ENCODE results near the gene MLX. TPM values are rescaled to one million over a fixed set of nuclear protein-coding genes. Genes with fewer than 3 reads are reported as not detected.
"Not testable (repeated sequence)": the region's sequence is repeated elsewhere in the genome, so short reads cannot be mapped to it uniquely, and the experiment has no call there.

MLX gene
- total and polyA plus RNA-seq, 11 donors, result 48.1 to 76.2 (median 57.9) TPM

DNA sequence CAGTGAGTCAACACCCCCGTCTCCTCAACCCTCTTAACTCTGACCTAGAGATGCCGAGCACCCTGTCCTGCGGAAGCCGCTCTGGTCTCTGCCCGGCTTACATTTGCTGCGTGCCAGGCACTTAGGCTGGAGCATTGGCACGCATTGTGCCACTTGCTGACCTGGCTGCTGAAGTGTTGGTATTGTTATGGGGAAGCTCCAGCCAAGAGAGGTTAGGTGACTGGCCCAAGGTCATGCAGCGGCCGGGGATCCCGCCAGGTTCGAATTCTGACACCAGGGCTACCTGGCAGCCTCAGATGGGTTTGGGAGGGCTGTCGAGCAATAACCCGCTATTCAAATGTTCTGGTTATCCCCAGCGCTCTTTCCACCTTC is 19.2 kb upstream of the MLX start:
- no peak for TF ChIP-seq POLR2A (IDR thresholded peaks at IDR 0.05)
- TF ChIP-seq, protein P1, sequence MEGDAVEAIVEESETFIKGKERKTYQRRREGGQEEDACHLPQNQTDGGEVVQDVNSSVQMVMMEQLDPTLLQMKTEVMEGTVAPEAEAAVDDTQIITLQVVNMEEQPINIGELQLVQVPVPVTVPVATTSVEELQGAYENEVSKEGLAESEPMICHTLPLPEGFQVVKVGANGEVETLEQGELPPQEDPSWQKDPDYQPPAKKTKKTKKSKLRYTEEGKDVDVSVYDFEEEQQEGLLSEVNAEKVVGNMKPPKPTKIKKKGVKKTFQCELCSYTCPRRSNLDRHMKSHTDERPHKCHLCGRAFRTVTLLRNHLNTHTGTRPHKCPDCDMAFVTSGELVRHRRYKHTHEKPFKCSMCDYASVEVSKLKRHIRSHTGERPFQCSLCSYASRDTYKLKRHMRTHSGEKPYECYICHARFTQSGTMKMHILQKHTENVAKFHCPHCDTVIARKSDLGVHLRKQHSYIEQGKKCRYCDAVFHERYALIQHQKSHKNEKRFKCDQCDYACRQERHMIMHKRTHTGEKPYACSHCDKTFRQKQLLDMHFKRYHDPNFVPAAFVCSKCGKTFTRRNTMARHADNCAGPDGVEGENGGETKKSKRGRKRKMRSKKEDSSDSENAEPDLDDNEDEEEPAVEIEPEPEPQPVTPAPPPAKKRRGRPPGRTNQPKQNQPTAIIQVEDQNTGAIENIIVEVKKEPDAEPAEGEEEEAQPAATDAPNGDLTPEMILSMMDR (IDR thresholded peaks at IDR 0.05), result no peak
- Histone ChIP-seq H3K4me3 (peak overlapping the region in 5 of 12 donors; percentile 12 to 45 (median 27)), H3K4me1 (peaks cover 0 to 23% (median 11%) of the 10 kb centered on the region in 12 donors), H3K27ac (peak overlapping the region in 4 of 12 donors; percentile 21 to 54 (median 36)), H3K9me3 (no peaks in the 10 kb centered on the region), H3K27me3 (peaks cover 0 to 4% (median 0%) of the 10 kb centered on the region in 9 donors), H3K36me3 (peaks cover 0 to 27% (median 15%) of the 10 kb centered on the region in 9 donors)
- intact Hi-C loops (cut with DNase I), result no loop called here
- DNase-seq (peak in 4 of 5 donors; percentile 35 to 81 (median 72)), ATAC-seq (peak; percentile 54 to 83 (median 73))
- WGBS, 4 donors, result 61 to 68% (median 64%) methylated on average over 9 to 14 of the region's 14 CpGs

DNA sequence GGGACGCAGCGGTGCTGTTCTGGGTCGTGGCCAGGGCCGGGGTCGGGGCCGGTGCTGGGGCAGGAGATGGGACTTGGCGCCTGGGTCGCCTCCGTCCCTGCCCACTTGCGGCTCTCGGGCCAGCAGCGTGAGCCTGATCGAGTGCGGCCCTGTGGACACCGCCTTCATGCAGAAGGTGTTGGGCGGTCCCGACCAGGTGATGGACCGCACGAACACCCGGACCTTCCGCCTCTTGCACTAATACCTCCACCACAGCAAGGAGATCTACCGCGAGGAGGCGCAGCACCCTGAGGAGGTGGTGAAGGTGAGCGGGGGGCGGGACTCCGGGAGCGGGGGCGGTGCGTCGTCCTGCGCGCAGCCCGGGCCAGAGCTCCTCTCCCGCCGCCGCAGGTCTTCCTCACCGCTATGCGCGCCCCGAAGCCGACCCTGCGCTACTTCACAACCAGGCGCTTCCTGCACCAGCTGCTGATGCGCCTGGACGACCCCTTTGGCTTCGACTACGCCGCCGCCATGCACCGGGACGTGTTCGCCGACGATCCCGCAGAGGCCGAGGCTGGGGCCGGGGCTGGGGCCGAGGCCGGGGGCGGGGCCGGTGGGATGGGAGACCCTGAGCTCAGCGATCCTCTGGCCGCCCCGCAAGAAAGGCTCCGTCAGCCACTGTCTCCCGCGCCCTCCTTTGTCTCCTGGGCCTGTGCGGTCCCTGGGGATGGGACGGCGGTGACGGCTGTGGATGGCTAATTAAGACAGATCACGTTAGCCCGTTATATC is 18.6 kb upstream of the MLX start:
- H3K27me3 ChIP-seq, result peaks cover 0 to 4% (median 0%) of the 10 kb centered on the region in 9 donors
- peak; percentile 4 to 49 (median 28) for ATAC-seq
- H3K36me3 ChIP-seq, result peaks cover 0 to 22% (median 9%) of the 10 kb centered on the region in 9 donors
- TF ChIP-seq, protein P1 (IDR thresholded peaks at IDR 0.05), result peak in 8 of 12 donors; percentile 7 to 35 (median 16)
- no peak for TF ChIP-seq POLR2A (IDR thresholded peaks at IDR 0.05)
- WGBS, 4 donors, result 17 to 47% (median 29%) methylated on average over 61 to 74 of the region's 74 CpGs
- H3K9me3 ChIP-seq, result no peaks in the 10 kb centered on the region
- intact Hi-C loops (cut with DNase I), result no loop called here
- peak overlapping the region in 4 of 12 donors; percentile 21 to 54 (median 36) for H3K27ac ChIP-seq
- DNase-seq, result peak in 3 of 5 donors; percentile 45 to 78 (median 56)
- peaks cover 0 to 26% (median 13%) of the 10 kb centered on the region in 12 donors for H3K4me1 ChIP-seq
- H3K4me3 ChIP-seq, result peak overlapping the region in 10 of 12 donors; percentile 12 to 49 (median 28)

DNA sequence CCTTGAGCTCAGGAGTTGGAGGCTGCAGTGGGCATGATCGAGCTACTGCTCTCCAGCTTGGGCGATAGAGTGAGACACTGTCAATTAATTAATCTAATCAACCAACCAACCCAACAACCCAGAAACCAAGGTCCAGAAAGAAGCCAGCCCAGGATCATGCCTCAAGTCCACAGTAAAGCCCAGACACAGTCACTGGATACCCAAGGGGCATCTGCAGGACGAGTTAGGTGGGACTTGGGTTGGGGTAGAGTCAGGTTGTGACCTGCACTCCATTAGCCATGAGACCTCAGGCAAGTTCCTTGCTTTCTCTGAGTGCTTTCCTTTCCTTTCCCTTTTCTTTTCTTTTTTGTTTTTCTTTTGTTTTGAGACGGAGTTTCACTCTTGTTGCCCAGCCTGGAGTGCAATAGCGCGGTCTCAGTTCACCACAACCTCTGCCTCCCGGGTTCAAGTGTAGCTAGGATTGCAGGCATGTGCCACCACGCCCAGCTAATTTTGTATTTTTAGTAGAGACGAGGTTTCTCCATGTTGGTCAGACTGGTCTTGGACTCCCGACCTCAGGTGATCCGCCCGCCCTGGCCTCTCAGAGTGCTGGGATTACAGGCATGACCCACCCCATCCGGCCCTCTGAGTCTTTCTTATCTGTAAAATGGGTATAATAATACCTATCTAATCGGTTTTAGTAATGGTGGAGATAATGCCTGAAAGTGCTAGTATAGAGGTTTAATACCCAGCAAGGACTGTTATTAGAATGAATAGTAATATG is 17.7 kb upstream of the MLX start:
- DNase-seq (no peak), ATAC-seq (no peak)
- Histone ChIP-seq H3K9me3 (no peaks in the 10 kb centered on the region), H3K4me1 (peaks cover 0 to 35% (median 19%) of the 10 kb centered on the region in 12 donors), H3K27me3 (peaks cover 0 to 4% (median 0%) of the 10 kb centered on the region in 9 donors), H3K27ac (no peak overlapping the region), H3K4me3 (no peak overlapping the region), H3K36me3 (peaks cover 0 to 12% (median 2%) of the 10 kb centered on the region in 9 donors)
- WGBS, 4 donors, result 85 to 86% (median 85%) methylated on average over 14 of the region's 14 CpGs
- TF ChIP-seq, protein P1 (IDR thresholded peaks at IDR 0.05), result no peak
- TF ChIP-seq POLR2A (IDR thresholded peaks at IDR 0.05), result no peak
- intact Hi-C loops (cut with DNase I), result no loop called here

DNA sequence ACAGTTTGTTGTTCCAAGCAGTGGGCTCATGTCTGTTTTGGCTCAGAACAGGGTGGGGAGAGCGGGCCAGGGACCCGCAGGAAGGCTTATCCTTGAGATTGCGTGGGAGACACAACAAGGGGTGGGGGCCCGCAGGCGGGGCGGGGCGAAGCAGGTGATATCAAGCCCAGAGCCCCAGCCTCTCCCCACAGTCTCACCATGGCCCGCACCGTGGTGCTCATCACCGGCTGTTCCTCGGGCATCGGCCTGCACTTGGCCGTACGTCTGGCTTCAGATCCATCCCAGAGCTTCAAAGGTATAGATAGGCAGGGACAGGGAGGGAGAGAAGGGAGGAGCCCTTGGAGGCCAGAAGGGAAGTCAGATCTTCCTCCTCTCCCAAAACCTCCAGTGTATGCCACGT is 14.2 kb upstream of the MLX start, which contains the start of gene HSD17B1:
Gene HSD17B1 (plus strand): TSS at position 188 of the 400 bp plus-strand sequence. CDS start 11 bp downstream, at position 199.
- H3K4me1 ChIP-seq, result peaks cover 0 to 39% (median 22%) of the 10 kb centered on the region in 12 donors
- H3K9me3 ChIP-seq; H3K27me3 ChIP-seq; ATAC-seq; intact Hi-C loops (cut with DNase I); H3K36me3 ChIP-seq; DNase-seq: not testable (repeated sequence)
- H3K4me3 ChIP-seq, result peak within 1 kb of the TSS in 10 of 12 donors; percentile 68 to 98 (median 87)
- WGBS, 4 donors, result 85 to 95% (median 88%) methylated on average over 14 to 15 of the region's 15 CpGs
- peak within 1 kb of the TSS in 8 of 12 donors; percentile 84 to 97 (median 90) for H3K27ac ChIP-seq

Measured in heart left ventricle (tissue), 16 donors.